ENCODE measurements around the gene FALEC. TPM values are rescaled to one million over a fixed set of nuclear protein-coding genes. Genes with fewer than 3 reads are reported as not detected.
A peak's percentile ranks its signal among the peaks of the same experiment; 100 is the strongest.
"Not testable (repeated sequence)": the region's sequence is repeated elsewhere in the genome, so short reads cannot be mapped to it uniquely, and the experiment has no call there.

The FALEC gene
- polyA plus RNA-seq, 3 donors, result 0.37 to 0.82 (median 0.81) TPM

GRCh38 chr1:150565240-150565991, 49.9 kb downstream of the FALEC start:
- DNase-seq (ENCODE audit: extremely low read depth in 1 of 11, low read depth in 9 of 11, low spot score in 4 of 11), result not testable (repeated sequence)

GRCh38 chr1:150566589-150567340, 51.2 kb downstream of the FALEC start:
- no peak for DNase-seq (ENCODE audit: extremely low read depth in 1 of 11, low read depth in 9 of 11, low spot score in 4 of 11)

GRCh38 chr1:150567341-150567716, 51.8 kb downstream of the FALEC start:
- DNase-seq (ENCODE audit: extremely low read depth in 1 of 11, low read depth in 9 of 11, low spot score in 4 of 11), result no peak

- DNase-seq (ENCODE audit: extremely low read depth in 1 of 11, low read depth in 9 of 11, low spot score in 4 of 11), result peak in 8 of 11 donors; percentile 78 to 92 (median 86)
Observed at GRCh38 chr1:150567717-150568593, 52.4 kb downstream of the FALEC start.

- DNase-seq (ENCODE audit: extremely low read depth in 1 of 11, low read depth in 9 of 11, low spot score in 4 of 11), result no peak
Observed at GRCh38 chr1:150568594-150568966, 53.0 kb downstream of the FALEC start.

GRCh38 chr1:150572918-150573647, 57.5 kb downstream of the FALEC start:
- no peak for DNase-seq (ENCODE audit: extremely low read depth in 1 of 11, low read depth in 9 of 11, low spot score in 4 of 11)

GRCh38 chr1:150573648-150574071, 58.1 kb downstream of the FALEC start:
- DNase-seq (ENCODE audit: extremely low read depth in 1 of 11, low read depth in 9 of 11, low spot score in 4 of 11), result not testable (repeated sequence)

GRCh38 chr1:150574260-150575071, 58.9 kb downstream of the FALEC start:
- no peak for DNase-seq (ENCODE audit: extremely low read depth in 1 of 11, low read depth in 9 of 11, low spot score in 4 of 11)

- no peak for DNase-seq (ENCODE audit: extremely low read depth in 1 of 11, low read depth in 9 of 11, low spot score in 4 of 11)
Observed at GRCh38 chr1:150575072-150575489, 59.5 kb downstream of the FALEC start.

GRCh38 chr1:150575518-150576366, 60.2 kb downstream of the FALEC start:
- DNase-seq (ENCODE audit: extremely low read depth in 1 of 11, low read depth in 9 of 11, low spot score in 4 of 11), result no peak

- no peak for DNase-seq (ENCODE audit: extremely low read depth in 1 of 11, low read depth in 9 of 11, low spot score in 4 of 11)
Observed at GRCh38 chr1:150576367-150576711, 60.8 kb downstream of the FALEC start.

- DNase-seq (ENCODE audit: extremely low read depth in 1 of 11, low read depth in 9 of 11, low spot score in 4 of 11), result no peak
Observed at GRCh38 chr1:150576794-150577556, 61.4 kb downstream of the FALEC start.

GRCh38 chr1:150577557-150578271, 62.2 kb downstream of the FALEC start:
- no peak for DNase-seq (ENCODE audit: extremely low read depth in 1 of 11, low read depth in 9 of 11, low spot score in 4 of 11)

- peak in 7 of 11 donors; percentile 40 to 74 (median 62) for DNase-seq (ENCODE audit: extremely low read depth in 1 of 11, low read depth in 9 of 11, low spot score in 4 of 11)
Observed at GRCh38 chr1:150578272-150579109, 62.9 kb downstream of the FALEC start.

Measured in renal cortex interstitium (tissue), 11 donors.